OCI-M2 (cell line): ENCODE results near the gene PSMD6.

Experiments
- DNase-seq: peaks from one replicate; lab custom pipeline; 2025; ENCODE audit not compliant: unreplicated experiment; lab: John Stamatoyannopoulos, UW

PSMD6 gene

DNA sequence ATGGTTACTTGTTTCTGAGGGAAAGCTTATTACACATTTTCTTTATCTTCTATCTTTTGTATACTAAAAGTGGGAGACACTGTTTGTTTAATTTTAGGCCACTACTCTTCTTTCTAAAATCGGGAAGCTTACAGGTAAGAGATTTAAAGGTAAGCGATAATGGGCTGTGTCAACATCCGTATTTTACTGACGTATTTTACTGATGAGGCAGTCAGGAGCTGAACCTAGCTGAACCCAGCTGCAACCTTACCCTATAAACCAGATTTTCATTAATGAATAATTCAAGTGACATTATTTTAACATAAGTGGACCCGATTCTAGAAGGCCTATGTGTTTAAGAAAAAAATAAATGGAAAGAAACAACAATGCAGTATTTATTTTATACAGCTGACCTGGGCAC is 13.1 kb downstream of the PSMD6 start:
- DNase-seq = no peak

DNA sequence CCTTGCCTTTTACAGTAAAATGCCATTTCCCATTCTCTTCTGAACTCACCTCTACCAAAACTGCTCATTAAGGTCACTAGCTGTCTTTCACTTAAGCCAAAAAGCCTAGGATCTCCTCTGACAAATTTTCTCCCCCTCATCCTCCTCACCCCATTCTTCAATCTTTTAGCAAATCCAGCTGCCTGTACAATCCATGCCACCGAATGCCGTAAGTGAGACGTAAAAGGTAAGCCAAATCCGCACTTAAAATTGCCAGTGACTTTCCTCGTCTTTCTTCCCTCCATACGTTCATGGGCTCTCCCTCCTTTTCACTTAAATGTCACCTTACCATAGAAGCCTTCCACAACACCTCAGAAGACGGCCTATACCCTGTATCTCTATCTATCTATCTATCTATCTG is 13.8 kb downstream of the PSMD6 start:
- DNase-seq = no peak

DNA sequence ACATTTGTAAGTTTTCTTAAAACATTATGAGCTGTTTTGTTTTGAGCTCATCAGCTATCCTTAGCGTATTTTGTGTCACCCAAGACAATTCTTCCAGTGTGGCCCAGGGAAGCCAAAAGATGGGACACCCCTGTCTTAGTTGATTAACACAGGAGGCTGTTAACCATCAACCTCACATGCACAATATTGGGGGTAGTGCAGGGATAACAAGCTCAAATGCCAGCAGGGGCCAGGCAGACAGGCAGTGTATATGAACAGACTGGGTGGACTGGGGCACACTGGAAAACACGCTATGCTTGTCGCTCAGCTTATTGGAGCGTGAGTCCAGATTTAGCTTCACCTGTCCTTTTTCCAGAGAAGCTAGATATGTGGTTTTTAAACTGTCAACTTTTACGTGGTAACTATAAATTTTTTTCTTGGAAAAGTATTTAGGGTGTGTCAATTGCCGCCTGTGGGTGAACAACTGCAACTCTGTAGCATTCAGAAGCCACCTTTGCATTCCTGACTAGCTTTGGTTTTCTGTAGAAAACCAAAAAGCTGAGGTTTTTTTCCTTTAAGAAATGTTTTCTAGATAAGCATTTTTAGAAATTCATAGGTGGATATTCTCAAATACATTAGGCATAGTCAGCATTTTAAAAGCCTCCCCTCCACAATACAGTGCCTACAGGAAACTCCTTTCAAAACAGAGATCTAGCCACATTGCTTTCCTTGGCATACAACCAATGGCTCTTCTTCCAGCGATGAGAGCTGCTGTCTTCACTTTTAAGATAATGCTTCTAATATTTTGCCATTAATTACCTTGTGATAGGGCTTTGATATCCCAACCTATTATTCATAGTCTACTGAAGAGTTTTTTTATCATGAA is 14.6 kb downstream of the PSMD6 start:
- no peak for DNase-seq

DNA sequence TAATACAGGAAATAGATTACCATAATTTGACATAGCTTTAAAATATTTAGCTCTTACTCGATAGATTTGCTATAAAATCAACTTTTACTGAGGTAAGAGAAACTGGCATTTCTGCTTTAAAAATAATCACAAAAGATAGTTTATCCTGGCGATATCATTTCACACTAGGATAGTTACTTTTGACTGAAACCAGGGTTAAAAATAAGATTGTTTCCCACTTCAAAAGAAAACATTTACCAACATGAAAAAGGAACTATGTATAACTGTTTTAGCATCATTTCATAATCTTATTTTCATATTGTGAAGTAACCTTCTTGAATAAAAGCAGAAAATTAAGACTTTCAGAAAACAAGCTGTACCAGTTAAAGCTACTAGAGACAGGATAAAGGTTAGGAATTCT is 15.3 kb downstream of the PSMD6 start:
- DNase-seq = no peak

DNA sequence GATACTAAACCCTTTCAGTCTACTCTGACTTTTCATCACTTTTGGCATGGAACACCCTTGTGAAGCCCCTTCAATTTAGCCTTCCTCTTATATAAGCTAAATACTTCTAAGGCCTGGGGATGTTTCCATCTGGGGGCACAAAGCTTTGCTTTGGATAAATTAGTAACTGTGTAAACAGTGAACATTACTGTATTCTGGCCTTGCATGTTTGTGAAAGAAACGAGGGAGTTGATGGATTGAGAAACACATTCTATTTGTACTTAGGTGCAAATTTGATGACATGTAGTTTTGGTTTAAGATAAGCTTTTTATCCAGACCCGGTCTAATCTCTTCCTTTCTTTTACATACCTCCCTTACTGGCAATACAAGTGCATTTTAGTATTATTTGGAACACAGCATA is 19.7 kb downstream of the PSMD6 start:
- no peak for DNase-seq

DNA sequence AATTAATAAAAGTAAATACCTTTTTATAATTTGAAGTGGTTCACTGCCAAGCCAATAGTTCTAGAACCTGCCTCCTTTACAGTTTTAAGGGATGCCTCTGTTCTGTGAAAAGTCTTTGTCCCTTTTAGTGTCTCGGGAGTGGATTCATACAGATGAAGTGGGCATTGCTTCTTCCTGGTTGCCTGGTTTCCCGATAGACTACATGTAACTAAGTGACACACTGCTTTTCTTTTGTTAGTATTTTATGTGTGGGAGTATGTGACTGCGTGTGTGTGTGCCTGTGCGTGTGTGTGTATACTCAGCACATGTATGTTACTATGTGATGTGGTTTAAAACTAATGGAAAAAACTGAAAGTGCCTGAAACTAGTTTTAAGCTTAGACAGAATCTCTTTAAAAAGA is 21.1 kb downstream of the PSMD6 start:
- DNase-seq = no peak

DNA sequence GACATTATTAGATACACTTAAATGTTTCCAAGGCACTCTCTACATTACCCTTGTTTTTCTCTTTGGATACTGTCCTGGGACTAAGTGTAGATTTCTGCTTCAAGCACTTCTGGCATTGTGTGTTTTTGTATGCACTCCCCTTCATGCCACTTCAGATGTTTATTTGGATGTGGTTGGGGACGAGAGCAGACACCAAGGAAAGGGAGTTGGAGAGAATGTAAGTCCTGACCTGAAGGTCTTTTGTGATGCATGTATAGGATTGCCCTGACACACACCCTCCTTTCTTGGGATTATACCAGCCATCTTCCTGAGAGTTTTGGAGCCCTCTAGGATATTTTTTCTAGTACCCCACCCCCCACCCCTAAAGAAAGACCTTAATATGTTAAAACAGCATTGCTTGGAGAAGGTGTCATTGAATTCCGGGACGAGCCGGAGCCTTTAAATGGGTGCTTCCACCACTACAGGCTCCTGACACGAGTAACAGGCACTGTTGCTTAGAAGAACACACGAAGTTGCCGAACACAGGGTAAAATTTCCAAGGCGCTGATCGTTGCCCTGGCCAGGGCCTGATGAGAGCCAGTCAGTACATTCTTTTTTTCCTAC is 22.7 kb downstream of the PSMD6 start:
- no peak for DNase-seq

DNA sequence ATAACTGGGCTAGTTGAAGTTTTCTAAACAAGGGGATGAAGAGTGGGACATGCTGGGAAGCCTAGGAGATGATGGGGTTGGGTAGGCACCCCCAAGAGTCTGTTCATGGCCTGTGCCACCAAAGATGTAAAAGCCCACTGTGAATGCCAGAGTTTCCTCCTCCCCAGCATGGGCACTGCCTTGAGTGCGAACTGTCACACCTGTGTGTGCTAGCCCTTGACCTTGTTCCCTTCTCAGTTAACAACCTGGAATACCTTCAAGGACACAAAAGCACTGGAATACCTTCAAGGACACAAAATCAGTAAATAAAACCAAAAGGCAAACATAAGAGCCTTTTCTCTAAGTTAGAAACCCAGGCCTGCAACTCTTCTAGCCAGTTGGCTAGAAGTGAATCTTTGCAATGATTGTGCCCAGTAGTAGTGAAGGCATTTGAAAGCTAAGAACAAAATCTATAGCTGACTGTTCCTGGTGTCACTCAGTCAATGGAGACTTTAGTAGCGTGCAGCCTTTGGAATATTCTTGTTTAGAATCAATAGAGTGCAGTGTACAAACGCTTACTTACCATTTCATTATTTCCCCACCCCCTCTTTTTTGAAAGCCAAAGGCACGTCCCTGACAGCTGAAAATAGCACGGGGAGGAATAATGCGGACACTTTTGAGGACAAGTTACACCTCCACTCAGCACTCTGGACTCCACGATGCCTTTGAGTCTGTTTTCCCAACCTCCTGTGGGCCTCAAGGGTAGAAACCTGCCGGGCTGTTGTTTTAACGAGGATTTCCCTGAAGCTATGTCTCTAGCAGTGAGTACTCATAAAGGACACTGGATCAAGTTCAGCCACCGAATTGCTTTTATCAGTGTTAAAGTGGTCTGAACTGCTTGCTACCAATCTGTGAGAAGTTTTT is 24.2 kb downstream of the PSMD6 start:
- DNase-seq = no peak

DNA sequence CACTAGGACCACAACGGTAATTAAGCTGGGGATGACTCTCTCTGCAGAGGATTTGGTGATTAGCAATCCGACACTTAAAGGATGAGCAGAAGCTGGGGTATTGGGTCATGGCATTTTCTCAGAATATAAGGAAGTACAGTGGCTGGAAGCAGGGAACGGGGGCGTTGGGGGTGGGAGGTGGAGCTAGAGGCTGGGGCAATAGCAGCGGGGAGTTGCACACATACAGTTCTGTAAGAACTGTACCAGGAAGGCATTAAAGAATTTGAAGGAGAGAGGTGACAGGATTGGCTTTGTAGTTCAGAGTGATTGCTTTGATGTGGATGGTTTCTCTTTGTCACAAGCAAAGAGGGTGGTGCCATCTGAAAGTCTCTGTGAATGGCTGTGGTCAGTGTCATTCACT is 28.2 kb downstream of the PSMD6 start:
- DNase-seq = no peak

GRCh38 chr3:63993653-63994079 is 29.6 kb downstream of the PSMD6 start:
- DNase-seq = no peak

- DNase-seq = no peak
Measured at GRCh38 chr3:63992516-63993209, 30.6 kb downstream of the PSMD6 start.

GRCh38 chr3:63991666-63992065 is 31.6 kb downstream of the PSMD6 start:
- no peak for DNase-seq

GRCh38 chr3:63990733-63991132 is 32.6 kb downstream of the PSMD6 start:
- DNase-seq = no peak

DNA sequence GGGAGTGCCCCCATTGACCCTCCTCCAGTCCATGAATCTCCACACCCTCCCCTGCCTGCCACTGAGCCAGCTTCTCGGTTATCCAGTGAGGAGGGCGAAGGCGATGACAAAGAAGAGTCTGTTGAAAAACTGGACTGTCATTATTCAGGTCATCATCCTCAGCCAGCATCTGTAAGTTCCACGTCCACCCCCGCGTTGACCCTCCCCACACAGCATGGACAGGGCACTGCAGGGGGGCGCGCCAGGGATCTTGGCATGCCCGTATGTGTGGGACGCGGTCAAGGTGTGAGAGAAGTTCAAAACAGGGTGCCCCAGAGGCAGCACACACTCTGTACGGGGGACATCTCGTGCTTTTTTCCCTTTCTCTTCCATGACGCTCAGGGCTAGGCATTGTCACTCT is 33.1 kb downstream of the PSMD6 start:
- no peak for DNase-seq

GRCh38 chr3:63988943-63989342 is 34.4 kb downstream of the PSMD6 start:
- no peak for DNase-seq

DNA sequence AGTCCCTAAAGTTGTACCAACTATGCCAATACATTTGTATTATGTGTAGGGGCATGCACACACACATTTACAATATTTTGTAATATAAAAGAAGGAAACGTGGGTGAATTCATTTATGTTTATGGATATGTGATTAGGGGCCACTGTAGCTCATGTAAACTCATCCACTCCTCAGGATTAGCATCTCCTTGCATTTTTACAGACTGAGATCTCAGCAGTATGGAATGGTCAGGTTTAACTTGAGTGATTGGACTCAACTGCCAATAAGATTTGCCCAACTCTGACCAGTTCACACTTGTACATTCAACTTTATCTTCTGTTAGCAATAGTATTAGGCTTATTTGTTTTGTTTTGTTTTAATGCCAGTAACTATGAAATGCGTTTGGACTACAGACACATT is 36.5 kb downstream of the PSMD6 start:
- DNase-seq = no peak

- DNase-seq = no peak
Measured at GRCh38 chr3:63986146-63986545, 37.1 kb downstream of the PSMD6 start.

GRCh38 chr3:63984391-63984790 is 38.9 kb downstream of the PSMD6 start:
- DNase-seq = no peak

GRCh38 chr3:63981980-63982379 is 41.3 kb downstream of the PSMD6 start:
- no peak for DNase-seq

- no peak for DNase-seq
Measured at GRCh38 chr3:63980830-63981498, 42.3 kb downstream of the PSMD6 start.

DNA sequence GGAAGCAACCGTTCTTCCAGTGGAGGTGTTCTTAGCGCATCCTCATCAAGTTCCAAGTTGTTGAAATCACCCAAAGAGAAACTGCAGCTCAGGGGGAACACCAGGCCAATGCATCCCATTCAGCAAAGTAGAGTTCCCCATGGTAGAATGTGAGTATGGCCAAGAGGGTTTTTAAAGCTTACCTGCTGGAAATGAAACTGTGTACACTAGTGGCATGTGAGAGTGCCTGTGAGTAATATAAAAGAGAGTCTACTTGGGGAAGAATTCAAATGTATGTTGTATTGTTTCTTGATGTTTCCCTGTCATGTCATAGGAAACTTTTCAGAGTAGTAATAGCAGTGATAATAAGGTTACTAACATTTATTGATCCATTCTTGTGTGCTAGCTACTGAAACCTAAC is 43.3 kb downstream of the PSMD6 start:
- no peak for DNase-seq
